ENCODE results near the gene VAMP2. TPM values are rescaled to one million over a fixed set of nuclear protein-coding genes. Genes with fewer than 3 reads are reported as not detected.

Gene VAMP2
- total RNA-seq, 2 experiments from 2014 or later: 116 to 118 TPM

- H3K36me3 Mint-ChIP-seq: peaks cover 2% of the 10 kb centered on the region
- no peaks in the 10 kb centered on the region for H3K9me3 Mint-ChIP-seq
- DNase-seq (peak; percentile 85), ATAC-seq (ENCODE audit: low read depth) (peak; percentile 28)
- peak overlapping the region; percentile 91 for H3K4me3 Mint-ChIP-seq
- peaks cover 54% of the 10 kb centered on the region for H3K4me1 Mint-ChIP-seq
- peaks cover 62% of the 10 kb centered on the region for H3K27me3 Mint-ChIP-seq
- H3K27ac Mint-ChIP-seq: peak overlapping the region; percentile 92
- POLR2A ChIA-PET: interaction anchor here (0.6 to 2.5 kb wide), 20 partner anchors 9 to 212 kb away, joined by 3 to 28 read pairs (median 4); partner anchors contain the start of genes AURKB, BORCS6, CTC1 and SLC25A35
These were observed 42.9 kb downstream of the VAMP2 start for GRCh38 chr17:8119581-8120519.

DNA sequence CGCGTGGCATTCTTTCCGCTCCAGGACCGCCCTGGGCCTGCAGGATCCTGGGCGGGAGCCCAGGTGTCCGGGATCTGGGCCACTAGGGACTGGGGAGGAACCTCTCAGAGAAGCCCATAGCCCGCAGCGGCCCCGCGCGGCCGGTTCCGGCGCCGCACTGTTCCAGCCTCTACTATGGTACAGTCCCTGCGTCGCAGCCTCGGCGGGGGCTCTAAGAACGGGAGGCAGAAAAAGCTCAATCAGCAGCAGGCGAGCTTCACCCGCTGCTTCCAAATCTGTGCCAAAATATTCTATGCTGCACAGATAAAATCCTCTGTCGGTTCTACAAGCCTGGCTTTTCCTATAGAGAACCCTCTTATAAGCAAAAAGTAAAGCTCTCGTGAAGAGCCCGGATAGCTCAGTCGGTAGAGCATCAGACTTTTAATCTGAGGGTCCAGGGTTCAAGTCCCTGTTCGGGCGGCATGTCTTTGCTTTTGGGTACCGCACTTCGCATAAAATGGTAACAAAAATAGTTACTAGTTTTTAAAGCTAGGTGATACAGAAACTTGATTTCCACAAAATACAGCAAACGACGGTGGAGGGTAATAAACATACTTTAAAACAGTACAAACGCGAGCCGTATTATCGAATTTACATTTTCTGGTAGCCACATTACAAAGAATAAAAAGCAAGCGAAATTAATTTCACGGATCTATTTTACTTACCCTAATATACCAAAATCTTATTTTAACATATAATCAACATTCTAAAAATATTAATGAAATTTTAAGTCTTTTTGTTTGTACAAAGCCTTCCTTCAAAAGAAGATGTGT lies 43.8 kb downstream of the VAMP2 start:
- peak; percentile 68 for ATAC-seq (ENCODE audit: low read depth)
- DNase-seq: peak; percentile 90
- Mint-ChIP-seq H3K36me3 (peaks cover 2% of the 10 kb centered on the region), H3K4me3 (peak overlapping the region; percentile 91), H3K4me1 (peaks cover 46% of the 10 kb centered on the region), H3K27me3 (peaks cover 61% of the 10 kb centered on the region), H3K27ac (peak overlapping the region; percentile 92), H3K9me3 (no peaks in the 10 kb centered on the region)
- POLR2A ChIA-PET: interaction anchor here (0.6 to 2.5 kb wide), 17 partner anchors 8 to 176 kb away, joined by 3 to 28 read pairs (median 4); partner anchors contain the start of genes AURKB, BORCS6, SLC25A35 and TMEM107

- POLR2A ChIA-PET: interaction anchor here (1.0 to 2.5 kb wide), 6 partner anchors 7 to 104 kb away, joined by 3 to 14 read pairs (median 6); partner anchors contain the start of genes AURKB and VAMP2
- DNase-seq (peak; percentile 41), ATAC-seq (ENCODE audit: low read depth) (no peak)
- peaks cover 60% of the 10 kb centered on the region for H3K27me3 Mint-ChIP-seq
- peaks cover 2% of the 10 kb centered on the region for H3K36me3 Mint-ChIP-seq
- H3K9me3 Mint-ChIP-seq: no peaks in the 10 kb centered on the region
- peak within 1 kb of the TSS; percentile 90 for H3K4me3 Mint-ChIP-seq
- H3K27ac Mint-ChIP-seq: peak within 1 kb of the TSS; percentile 89
- peaks cover 39% of the 10 kb centered on the region for H3K4me1 Mint-ChIP-seq
These were observed 44.6 kb downstream of the VAMP2 start, which contains the start of gene ALOXE3 for GRCh38 chr17:8117980-8118768. ALOXE3 (minus strand) TSS chr17:8118514; CDS start chr17:8117990, 524 bp downstream.

DNA sequence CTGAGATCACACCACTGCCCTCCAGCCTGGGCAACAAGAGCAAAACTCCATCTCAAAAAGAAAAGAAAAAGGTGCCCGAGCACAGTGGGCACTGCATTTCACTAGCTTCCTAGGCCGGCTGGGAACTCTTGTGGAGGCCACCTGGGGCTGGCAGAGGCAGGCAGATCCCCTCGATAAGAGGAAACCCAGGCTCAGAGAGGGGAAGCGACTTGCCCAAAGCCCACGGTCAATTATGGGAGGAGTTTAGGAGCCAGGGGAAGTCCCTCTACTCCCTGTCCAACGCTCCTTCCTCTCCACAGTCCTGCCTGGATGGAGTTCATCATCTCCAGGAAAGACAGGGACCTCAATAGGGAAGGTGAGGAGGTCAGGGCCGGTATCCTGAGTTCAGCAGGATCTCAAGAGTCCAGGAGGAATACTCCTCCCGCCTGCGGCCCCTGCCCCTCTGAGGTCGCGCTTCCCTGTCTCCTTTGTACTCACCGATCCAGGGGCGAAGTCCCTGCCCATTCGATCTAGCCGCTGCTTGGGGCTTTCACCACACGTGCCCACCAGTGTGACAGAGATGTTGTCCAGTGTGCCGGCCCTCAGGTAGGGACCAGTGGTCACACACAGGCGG lies 45.3 kb downstream of the VAMP2 start:
- ATAC-seq (ENCODE audit: low read depth) (no peak), DNase-seq (no peak)
- POLR2A ChIA-PET: interaction anchor here (0.8 to 1.2 kb wide), 2 partner anchors 38 to 56 kb away, joined by 3 to 4 read pairs; no protein-coding TSS in a partner anchor
- peaks cover 61% of the 10 kb centered on the region for H3K27me3 Mint-ChIP-seq
- H3K4me1 Mint-ChIP-seq: peaks cover 37% of the 10 kb centered on the region
- H3K36me3 Mint-ChIP-seq: peaks cover 2% of the 10 kb centered on the region
- H3K27ac Mint-ChIP-seq: no peak overlapping the region
- H3K4me3 Mint-ChIP-seq: peak overlapping the region; percentile 90
- no peaks in the 10 kb centered on the region for H3K9me3 Mint-ChIP-seq

DNA sequence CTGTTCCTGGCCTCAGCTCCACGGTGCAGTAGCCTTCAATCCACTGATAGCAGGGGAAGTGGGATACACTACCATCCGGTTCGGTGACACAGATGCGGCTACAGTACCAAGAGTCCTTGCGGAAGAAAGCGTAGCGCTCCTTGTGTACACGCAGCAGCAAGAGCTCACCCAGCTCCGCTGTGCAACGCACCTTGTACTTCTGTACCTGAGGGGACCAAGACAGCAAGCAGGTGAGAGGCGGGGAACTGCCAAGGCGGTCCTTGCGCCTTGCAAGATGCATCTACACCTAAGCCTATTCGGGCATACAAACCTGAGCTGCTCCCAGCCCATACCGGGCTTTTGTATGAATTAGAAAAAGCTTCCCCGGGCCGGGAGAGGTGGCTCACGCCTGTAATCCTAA lies 46.0 kb downstream of the VAMP2 start:
- ATAC-seq (ENCODE audit: low read depth) (no peak), DNase-seq (no peak)
- peaks cover 2% of the 10 kb centered on the region for H3K36me3 Mint-ChIP-seq
- peaks cover 59% of the 10 kb centered on the region for H3K27me3 Mint-ChIP-seq
- H3K4me1 Mint-ChIP-seq: peaks cover 36% of the 10 kb centered on the region
- H3K9me3 Mint-ChIP-seq: no peaks in the 10 kb centered on the region
- no peak overlapping the region for H3K27ac Mint-ChIP-seq
- peak overlapping the region; percentile 4 for H3K4me3 Mint-ChIP-seq
- POLR2A ChIA-PET: interaction anchor here (0.8 kb wide), 1 partner anchor 39 kb away, joined by 3 read pairs; no protein-coding TSS in a partner anchor

DNA sequence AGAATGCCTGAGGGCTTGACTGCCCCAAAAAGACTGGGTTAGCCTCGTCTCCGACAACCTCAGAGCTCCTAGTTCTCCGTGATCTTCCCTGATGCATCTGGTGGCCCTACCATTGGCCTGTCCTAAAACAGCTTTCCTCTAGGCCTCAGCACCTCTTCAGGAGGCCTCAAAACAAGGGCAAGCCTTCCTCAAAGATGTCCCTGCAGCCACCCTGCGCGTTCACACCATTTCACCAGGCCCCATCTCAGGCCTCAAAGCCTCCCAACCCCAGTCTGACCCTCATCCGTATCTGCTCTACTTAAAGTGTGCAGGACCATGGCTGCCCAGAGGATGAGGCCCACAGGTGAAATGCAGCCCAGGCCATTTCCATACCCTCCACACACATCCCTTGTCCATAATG lies 51.8 kb downstream of the VAMP2 start:
- no peak overlapping the region for H3K27ac Mint-ChIP-seq
- H3K36me3 Mint-ChIP-seq: no peaks in the 10 kb centered on the region
- H3K27me3 Mint-ChIP-seq: peaks cover 54% of the 10 kb centered on the region
- no peak for DNase-seq
- H3K4me3 Mint-ChIP-seq: no peak overlapping the region
- H3K4me1 Mint-ChIP-seq: peaks cover 9% of the 10 kb centered on the region
- no peak for ATAC-seq (ENCODE audit: low read depth)
- POLR2A ChIA-PET: interaction anchor here (1.3 kb wide), 1 partner anchor 8 kb away, joined by 3 read pairs; no protein-coding TSS in a partner anchor
- H3K9me3 Mint-ChIP-seq: no peaks in the 10 kb centered on the region

DNA sequence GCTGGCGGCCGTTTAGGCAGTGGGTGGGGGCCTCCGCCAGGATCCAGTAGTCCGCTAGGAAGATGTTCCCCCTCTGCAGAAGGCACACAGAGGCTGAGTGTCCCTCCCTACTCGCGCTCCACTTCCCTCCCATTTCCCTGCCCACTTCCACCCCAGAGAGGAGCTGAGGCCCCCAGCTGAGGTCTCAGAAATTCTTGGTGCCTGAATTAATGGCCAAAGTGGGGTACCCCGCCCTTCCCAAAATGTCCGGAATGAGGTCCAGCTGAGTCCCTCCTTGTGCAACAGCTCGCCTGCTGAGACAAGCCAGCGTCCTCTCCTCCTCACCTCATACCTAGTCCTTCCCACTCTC lies 52.3 kb downstream of the VAMP2 start:
- POLR2A ChIA-PET: interaction anchor here (0.8 to 1.3 kb wide), 3 partner anchors 9 to 30 kb away, joined by 3 to 5 read pairs (median 3); no protein-coding TSS in a partner anchor
- H3K9me3 Mint-ChIP-seq: no peaks in the 10 kb centered on the region
- ATAC-seq (ENCODE audit: low read depth) (no peak), DNase-seq (no peak)
- H3K4me3 Mint-ChIP-seq: peak overlapping the region; percentile 9
- peaks cover 53% of the 10 kb centered on the region for H3K27me3 Mint-ChIP-seq
- H3K27ac Mint-ChIP-seq: no peak overlapping the region
- H3K36me3 Mint-ChIP-seq: no peaks in the 10 kb centered on the region
- H3K4me1 Mint-ChIP-seq: peaks cover 9% of the 10 kb centered on the region

DNA sequence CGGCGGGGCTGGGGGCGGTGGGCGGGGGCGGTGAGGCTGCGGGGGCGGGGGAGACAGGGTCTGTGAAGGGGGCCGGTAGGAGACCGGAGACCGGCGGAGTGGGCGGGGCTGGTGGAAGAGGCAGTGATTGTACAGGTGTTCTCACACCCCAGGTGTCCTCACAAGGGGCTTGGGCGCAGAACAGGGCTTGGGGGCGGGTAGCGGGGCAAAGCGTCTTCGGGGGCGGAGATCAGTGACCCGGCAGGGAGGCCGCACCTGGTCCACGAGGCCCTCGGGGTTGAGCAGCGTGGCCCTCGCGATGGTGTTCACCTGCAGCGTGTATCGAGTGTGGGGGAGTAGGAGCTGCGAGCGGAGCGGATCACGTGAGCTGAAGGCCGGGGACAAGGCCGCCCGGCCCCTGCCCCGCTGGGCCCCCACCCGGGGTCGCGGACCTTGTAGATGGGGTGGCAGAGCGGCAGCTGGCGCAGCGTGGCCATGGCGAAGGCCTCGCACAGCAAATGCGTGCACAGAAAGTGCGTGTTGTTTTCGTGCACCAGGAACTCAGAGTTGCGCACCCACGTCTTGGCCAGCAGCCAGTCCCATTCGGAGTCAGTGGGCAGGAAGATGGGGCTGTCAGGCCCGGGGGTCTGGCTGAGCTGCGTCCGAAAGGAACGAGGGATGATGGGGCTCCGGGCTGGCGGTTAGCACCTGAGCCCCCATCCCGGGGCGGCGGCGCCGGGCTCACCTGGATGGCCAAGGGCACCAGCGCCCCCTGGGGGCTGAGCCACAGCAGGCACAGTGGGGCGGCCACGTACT lies 52.9 kb downstream of the VAMP2 start:
- DNase-seq (peak; percentile 91), ATAC-seq (ENCODE audit: low read depth) (peak; percentile 96)
- H3K4me3 Mint-ChIP-seq: peak overlapping the region; percentile 53
- H3K9me3 Mint-ChIP-seq: no peaks in the 10 kb centered on the region
- peaks cover 49% of the 10 kb centered on the region for H3K27me3 Mint-ChIP-seq
- POLR2A ChIA-PET: interaction anchor here (0.6 to 1.3 kb wide), 4 partner anchors 9 to 724 kb away, joined by 3 to 5 read pairs (median 3); no protein-coding TSS in a partner anchor
- H3K4me1 Mint-ChIP-seq: peaks cover 9% of the 10 kb centered on the region
- H3K36me3 Mint-ChIP-seq: no peaks in the 10 kb centered on the region
- no peak overlapping the region for H3K27ac Mint-ChIP-seq

Small RNAs within 50 kb of the gene (microRNA-seq; reads per million reads assigned to microRNA genes)
- gene MIR4521 (158 reads per million, percentile 61 among the genes with 10 or more reads in this experiment), gene MIR6883 (not detected)

Other genes starting within 250 kb of the VAMP2 start
- gene RNF227, start 246.7 kb downstream of the VAMP2 start, total RNA-seq: 1 to 10 TPM; 4.5 to 5.5 TPM
- gene KCNAB3, start 233.1 kb downstream of the VAMP2 start, total RNA-seq: 10 to 100 TPM; 10.6 to 12.5 TPM
- 100 to 1,000 TPM; 222 to 237 TPM for gene TRAPPC1, start 231.0 kb downstream of the VAMP2 start, total RNA-seq
- gene CNTROB, start 230.7 kb downstream of the VAMP2 start, total RNA-seq: 10 to 100 TPM; 57.3 to 62.7 TPM
- not detected for gene GUCY2D, start 160.3 kb downstream of the VAMP2 start, total RNA-seq
- not detected for gene ALOX15B, start 123.9 kb downstream of the VAMP2 start, total RNA-seq
- under 1 TPM; 0.65 to 0.97 TPM for gene ALOX12B, start 75.2 kb downstream of the VAMP2 start, total RNA-seq
- gene ALOXE3, start 44.4 kb downstream of the VAMP2 start, total RNA-seq: not detected
- under 1 TPM; 0.23 to 0.75 TPM for gene HES7, start 38.8 kb downstream of the VAMP2 start, total RNA-seq
- 10 to 100 TPM; 52.7 to 53.6 TPM for gene PER1, start 10.5 kb downstream of the VAMP2 start, total RNA-seq
- gene TMEM107, start 13.4 kb upstream of the VAMP2 start, total RNA-seq: 10 to 100 TPM; 39.5 to 46.4 TPM
- 10 to 100 TPM; 15.7 to 16.5 TPM for gene BORCS6, start 27.2 kb upstream of the VAMP2 start, total RNA-seq
- gene AURKB, start 47.6 kb upstream of the VAMP2 start, total RNA-seq: 100 to 1,000 TPM; 128 to 152 TPM
- gene CTC1, start 85.1 kb upstream of the VAMP2 start, total RNA-seq: 100 to 1,000 TPM; 129 to 130 TPM
- 10 to 100 TPM; 47.2 to 56.8 TPM for gene PFAS, start 86.3 kb upstream of the VAMP2 start, total RNA-seq
- gene RANGRF, start 125.7 kb upstream of the VAMP2 start, total RNA-seq: 10 to 100 TPM; 43.6 to 44.9 TPM
- gene SLC25A35, start 132.5 kb upstream of the VAMP2 start, total RNA-seq: 1 to 10 TPM; 7.4 to 9.1 TPM
- not detected for gene ARHGEF15, start 147.3 kb upstream of the VAMP2 start, total RNA-seq
- gene ODF4, start 176.9 kb upstream of the VAMP2 start, total RNA-seq: not detected
- gene RPL26, start 220.2 kb upstream of the VAMP2 start, total RNA-seq: 1,000 to 10,000 TPM; 1,984 to 2,045 TPM
- gene RNF222, start 234.9 kb upstream of the VAMP2 start, total RNA-seq: under 1 TPM; 0.30 to 0.31 TPM

All from activated naive CD8-positive, alpha-beta T cell treated with anti-CD3 and anti-CD28 coated beads, Interleukin-2, amount 10 ng/mL, durations not matched to agents 7 days and 5 days (primary cell).